Neuronal stem cell (in vitro differentiated cells): Measurements from ENCODE around the gene C7.

Experiments used
- DNase-seq: peaks from one replicate; pipeline ENCODE4 v3.0.0-alpha.2; 2013; ENCODE audit warnings: low spot score
- H2AFZ ChIP-seq: one replicate; pipeline ENCODE4 v1.6.1; 2013; ENCODE audit warnings: mild to moderate bottlenecking, low read length, inconsistent platforms
- H2AK5ac ChIP-seq: 2 replicates; pipeline ENCODE4 v1.6.1; 2013; ENCODE audit warnings: low read depth, mild to moderate bottlenecking, inconsistent platforms, low read length, moderate library complexity, mixed read lengths
- H2BK120ac ChIP-seq: 2 replicates; pipeline ENCODE4 v1.6.1; 2013; ENCODE audit warnings: low read depth, mild to moderate bottlenecking, inconsistent platforms, low read length, moderate library complexity, mixed read lengths
- H2BK12ac ChIP-seq: one replicate; pipeline ENCODE4 v1.6.1; 2013; ENCODE audit warnings: low read length, inconsistent platforms
- H2BK15ac ChIP-seq: 2 replicates; pipeline ENCODE4 v1.6.1; 2013; ENCODE audit warnings: mild to moderate bottlenecking, low read length, inconsistent platforms, mixed read lengths
- H2BK5ac ChIP-seq: one replicate; pipeline ENCODE4 v1.6.1; 2013; ENCODE audit warnings: inconsistent platforms, mild to moderate bottlenecking, low read length, moderate library complexity
- H3K14ac ChIP-seq: one replicate; pipeline ENCODE4 v1.6.1; 2013; ENCODE audit warnings: low read length, inconsistent platforms
- H3K18ac ChIP-seq: 2 replicates; pipeline ENCODE4 v1.6.1; 2013; ENCODE audit warnings: low read length, inconsistent platforms
- H3K23ac ChIP-seq: 2 replicates; pipeline ENCODE4 v1.6.1; 2013; ENCODE audit warnings: low read depth, mild to moderate bottlenecking, mixed read lengths, low read length, inconsistent platforms; ENCODE audit not compliant: poor library complexity
- H3K27ac ChIP-seq: replicated peaks from 3 replicates; pipeline ENCODE4 v1.5.1; 2013; ENCODE audit warnings: low read length, inconsistent platforms
- H3K27me3 ChIP-seq, 3 experiments: 2 replicates each; pipeline ENCODE4 v1.6.1; 2013; ENCODE audit warnings: low read length in 3 of 3, mild to moderate bottlenecking in 2 of 3, inconsistent platforms in 1 of 3, low read depth in 1 of 3, mixed read lengths in 1 of 3, moderate library complexity in 1 of 3; ENCODE audit not compliant: control insufficient read depth in 3 of 3, insufficient read depth in 3 of 3
- H3K36me3 ChIP-seq, 2 donors: replicated peaks in 1 of 2; 2 replicates each; pipeline ENCODE4 v1.6.1; 2013; ENCODE audit warnings: low read length in 2 of 2; ENCODE audit not compliant: control insufficient read depth in 2 of 2, insufficient read depth in 2 of 2
- H3K4ac ChIP-seq: 2 replicates; pipeline ENCODE4 v1.6.1; 2013; ENCODE audit warnings: inconsistent platforms, mild to moderate bottlenecking, low read length, moderate library complexity
- H3K4me1 ChIP-seq, 2 donors: 1 replicate in 1 of 2; 2 replicates in 1 of 2; pipeline ENCODE4 v1.6.1; 2013; ENCODE audit warnings: low read length in 2 of 2, low read depth in 1 of 2; ENCODE audit not compliant: control insufficient read depth in 2 of 2, insufficient read depth in 1 of 2
- H3K4me2 ChIP-seq: one replicate; pipeline ENCODE4 v1.6.1; 2013; ENCODE audit warnings: mild to moderate bottlenecking, low read length, inconsistent platforms; ENCODE audit not compliant: insufficient read depth, poor library complexity, severe bottlenecking
- H3K4me3 ChIP-seq, 2 donors: 2 replicates each; pipeline ENCODE4 v1.5.1; 2013; ENCODE audit warnings: low read length in 2 of 2, mild to moderate bottlenecking in 2 of 2, inconsistent platforms in 1 of 2, moderate library complexity in 1 of 2
- H3K79me1 ChIP-seq: one replicate; pipeline ENCODE4 v1.6.1; 2013; ENCODE audit warnings: low read depth, mild to moderate bottlenecking, inconsistent platforms, low read length, moderate library complexity
- H3K9ac ChIP-seq: one replicate; pipeline ENCODE4 v1.6.1; 2013; ENCODE audit warnings: mild to moderate bottlenecking, low read depth, low read length, inconsistent platforms; ENCODE audit not compliant: poor library complexity
- H3K9me3 ChIP-seq, 2 donors: replicated peaks in 1 of 2; 2 replicates each; pipeline versions ENCODE3 to v1.6.1; 2013; ENCODE audit warnings: low read length in 2 of 2, mild to moderate bottlenecking in 2 of 2, inconsistent platforms in 1 of 2, low read depth in 1 of 2, mixed read lengths in 1 of 2, moderate library complexity in 1 of 2; ENCODE audit not compliant: control insufficient read depth in 2 of 2, insufficient read depth in 1 of 2
- H4K8ac ChIP-seq: one replicate; pipeline ENCODE4 v1.6.1; 2013; ENCODE audit warnings: low read depth, mild to moderate bottlenecking, inconsistent platforms, low read length, moderate library complexity
- H4K91ac ChIP-seq: one replicate; pipeline ENCODE4 v1.6.1; 2013; ENCODE audit warnings: low read length, low read depth, mild to moderate bottlenecking, inconsistent platforms; ENCODE audit not compliant: poor library complexity
- WGBS, 2 donors: extraction: QIAGEN DNeasy Blood & Tissue Kit; methylation state at CpG; one replicate each; pipeline ENCODE4 v1.1.7; 2013; ENCODE audit warnings: missing lambda C conversion rate in 2 of 2, mixed read lengths in 1 of 2; ENCODE audit not compliant: insufficient read length in 2 of 2, insufficient replicate concordance in 1 of 2; ENCODE audit errors: extremely low coverage in 2 of 2; 5-methylcytosine and 5-hydroxymethylcytosine counted together

C7 gene

DNA sequence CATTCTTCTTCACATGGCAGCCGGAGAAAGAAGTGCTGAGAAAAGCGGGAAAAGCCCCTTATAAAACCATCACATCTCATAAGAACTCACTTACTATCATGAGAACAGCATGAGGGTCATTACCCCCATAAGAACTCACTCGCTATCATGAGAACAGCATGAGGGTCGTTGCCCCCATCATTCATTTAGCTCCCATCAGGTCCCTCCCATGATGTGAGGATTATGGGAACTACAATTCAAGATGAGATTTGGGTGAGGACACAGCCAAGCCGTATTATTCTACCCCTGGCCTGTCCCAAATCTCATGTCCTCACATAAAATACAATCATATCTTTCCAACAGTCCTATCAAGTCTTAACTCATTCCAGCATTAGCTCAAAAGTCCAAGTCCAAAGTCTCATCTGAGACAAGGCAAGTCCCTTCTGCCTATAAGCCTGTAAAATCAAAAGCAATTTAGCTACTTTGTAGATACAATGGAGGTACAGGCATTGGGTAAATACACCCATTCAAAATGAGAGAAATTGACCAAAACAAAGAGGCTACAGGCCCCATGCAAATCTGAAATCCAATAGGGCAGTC lies 82.8 kb downstream of the C7 start:
- no peak overlapping the region for H3K4ac ChIP-seq
- no peaks in the 10 kb centered on the region for H3K27me3 ChIP-seq
- no peaks in the 10 kb centered on the region for H3K79me1 ChIP-seq
- H4K91ac ChIP-seq, result no peak overlapping the region
- H2BK12ac ChIP-seq, result no peak overlapping the region
- no peak overlapping the region for H3K4me3 ChIP-seq
- no peak overlapping the region for H2AFZ ChIP-seq
- H3K14ac ChIP-seq, result no peak overlapping the region
- H2AK5ac ChIP-seq, result no peak overlapping the region
- no peak overlapping the region for H2BK120ac ChIP-seq
- DNase-seq, result no peak
- H3K27ac ChIP-seq, result no peak overlapping the region
- H3K4me1 ChIP-seq, result no peaks in the 10 kb centered on the region
- no peak overlapping the region for H3K23ac ChIP-seq
- H4K8ac ChIP-seq, result no peak overlapping the region
- no peak overlapping the region for H3K4me2 ChIP-seq
- H2BK5ac ChIP-seq, result no peak overlapping the region
- no peak overlapping the region for H3K18ac ChIP-seq
- no peaks in the 10 kb centered on the region for H3K9me3 ChIP-seq
- H2BK15ac ChIP-seq, result no peak overlapping the region
- H3K36me3 ChIP-seq, result no peaks in the 10 kb centered on the region
- no peak overlapping the region for H3K9ac ChIP-seq
- no CpG with 5 or more reads among the region's 5 CpGs for WGBS, 2 donors

DNA sequence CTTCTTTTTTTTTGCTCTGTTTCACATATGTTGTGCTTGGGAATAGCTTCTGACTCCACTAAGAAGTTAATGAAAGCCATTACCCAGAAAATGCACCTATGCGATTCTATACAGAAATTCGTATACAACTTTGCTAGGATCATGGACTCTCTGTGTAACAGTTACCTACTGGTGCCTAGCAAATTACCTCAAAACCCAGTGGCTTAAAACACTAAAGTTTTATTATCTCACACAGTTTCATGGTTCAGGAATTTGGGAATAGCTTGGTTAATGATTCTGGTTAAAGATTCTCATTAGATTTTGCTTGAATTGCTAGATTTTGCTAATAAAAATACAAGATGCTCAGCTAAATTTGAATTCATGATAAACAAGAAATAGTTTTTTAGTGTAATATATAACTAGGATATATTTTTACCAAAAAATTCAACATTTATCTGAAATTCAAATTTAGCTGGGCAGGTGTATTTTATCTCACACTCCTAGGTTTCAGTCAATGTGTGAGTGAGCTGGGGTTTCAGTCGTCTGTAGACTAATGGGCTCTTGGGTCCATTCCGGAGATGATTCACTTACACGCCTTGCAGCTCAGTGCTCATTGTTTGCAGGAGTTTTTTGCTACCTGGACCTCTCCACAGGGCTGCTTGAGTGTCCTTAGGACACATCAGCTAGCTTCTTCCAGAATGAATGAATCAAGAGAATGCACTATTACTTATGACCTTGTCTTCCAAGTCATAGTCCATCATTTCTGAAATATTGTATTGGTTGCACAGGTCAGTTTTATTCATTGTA lies 86.7 kb downstream of the C7 start:
- H3K27ac ChIP-seq, result no peak overlapping the region
- no peak for DNase-seq
- no peak overlapping the region for H3K23ac ChIP-seq
- no peaks in the 10 kb centered on the region for H3K79me1 ChIP-seq
- H3K4ac ChIP-seq, result no peak overlapping the region
- H3K27me3 ChIP-seq, result no peaks in the 10 kb centered on the region
- no peak overlapping the region for H2BK15ac ChIP-seq
- H2BK120ac ChIP-seq, result no peak overlapping the region
- no peaks in the 10 kb centered on the region for H3K9me3 ChIP-seq
- H3K18ac ChIP-seq, result no peak overlapping the region
- H2AK5ac ChIP-seq, result no peak overlapping the region
- no peak overlapping the region for H3K14ac ChIP-seq
- no peak overlapping the region for H3K4me2 ChIP-seq
- whole genome bisulfite sequencing, 2 donors, result no CpG with 5 or more reads among the region's 5 CpGs
- no peak overlapping the region for H2BK12ac ChIP-seq
- no peak overlapping the region for H4K91ac ChIP-seq
- H3K4me3 ChIP-seq, result no peak overlapping the region
- H3K4me1 ChIP-seq, result no peaks in the 10 kb centered on the region
- no peak overlapping the region for H2AFZ ChIP-seq
- no peak overlapping the region for H4K8ac ChIP-seq
- no peaks in the 10 kb centered on the region for H3K36me3 ChIP-seq
- no peak overlapping the region for H3K9ac ChIP-seq
- H2BK5ac ChIP-seq, result no peak overlapping the region

DNA sequence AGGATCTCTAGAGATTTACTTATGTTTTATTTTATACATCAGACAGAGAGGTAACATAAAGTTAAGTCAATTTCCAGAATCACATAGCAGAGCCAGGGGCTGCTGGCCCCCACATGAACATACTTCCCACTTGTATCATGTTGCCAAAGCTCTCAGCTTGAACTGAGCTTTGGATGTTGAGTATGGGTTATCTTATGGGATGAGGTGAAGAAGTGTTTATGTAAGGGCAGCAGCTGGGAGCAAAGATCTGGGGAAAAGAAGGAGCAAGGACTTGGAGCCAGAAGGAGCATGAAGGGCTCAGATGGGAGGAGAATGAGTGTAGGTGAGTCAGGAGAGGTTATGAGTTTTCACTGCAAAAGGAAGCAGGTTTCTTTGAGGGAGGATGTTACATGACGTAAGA lies 89.8 kb downstream of the C7 start:
- Histone ChIP-seq H3K79me1 (no peaks in the 10 kb centered on the region), H3K14ac (no peak overlapping the region), H2BK120ac (no peak overlapping the region), H3K9me3 (no peaks in the 10 kb centered on the region), H2BK15ac (no peak overlapping the region), H2AFZ (no peak overlapping the region), H3K4me1 (no peaks in the 10 kb centered on the region), H3K23ac (no peak overlapping the region), H3K36me3 (no peaks in the 10 kb centered on the region), H4K91ac (no peak overlapping the region), H3K27ac (no peak overlapping the region), H3K18ac (no peak overlapping the region), H3K9ac (no peak overlapping the region), H3K27me3 (no peaks in the 10 kb centered on the region), H3K4me3 (no peak overlapping the region), H2BK5ac (no peak overlapping the region), H2AK5ac (no peak overlapping the region), H3K4me2 (no peak overlapping the region), H4K8ac (no peak overlapping the region), H2BK12ac (no peak overlapping the region), H3K4ac (no peak overlapping the region)
- WGBS, 2 donors, result no CpG with 5 or more reads among the region's 1 CpG
- no peak for DNase-seq

DNA sequence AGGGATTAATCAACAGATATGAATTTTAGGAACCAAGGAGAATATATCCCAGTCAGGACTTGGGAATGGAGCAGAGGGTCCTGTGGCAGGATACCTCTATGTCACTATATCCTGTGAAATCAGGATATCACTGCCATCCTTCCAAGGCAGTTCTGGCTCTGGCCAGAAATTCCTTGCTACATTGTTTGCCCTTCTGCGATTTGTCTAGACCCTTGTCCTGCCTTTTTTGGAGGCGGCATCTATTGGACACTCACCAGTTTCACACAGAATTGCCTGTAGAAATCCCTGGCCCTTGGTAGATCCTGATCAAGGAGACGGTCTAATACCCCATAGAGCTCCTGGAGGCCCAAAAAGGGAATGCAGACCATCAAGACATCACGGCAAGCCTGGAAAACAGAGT lies 90.7 kb downstream of the C7 start:
- no peak overlapping the region for H3K4ac ChIP-seq
- H2BK5ac ChIP-seq, result no peak overlapping the region
- H3K4me2 ChIP-seq, result no peak overlapping the region
- H3K4me1 ChIP-seq, result no peaks in the 10 kb centered on the region
- no peak for DNase-seq
- H3K4me3 ChIP-seq, result no peak overlapping the region
- H3K23ac ChIP-seq, result no peak overlapping the region
- H3K27me3 ChIP-seq, result no peaks in the 10 kb centered on the region
- WGBS, 2 donors, result no CpG with 5 or more reads among the region's 4 CpGs
- no peak overlapping the region for H3K18ac ChIP-seq
- no peaks in the 10 kb centered on the region for H3K79me1 ChIP-seq
- no peak overlapping the region for H3K27ac ChIP-seq
- H2AFZ ChIP-seq, result no peak overlapping the region
- peaks cover 0 to 2% of the 10 kb centered on the region in 2 donors for H3K9me3 ChIP-seq
- H2BK120ac ChIP-seq, result no peak overlapping the region
- no peak overlapping the region for H4K91ac ChIP-seq
- H3K36me3 ChIP-seq, result no peaks in the 10 kb centered on the region
- no peak overlapping the region for H2AK5ac ChIP-seq
- H2BK12ac ChIP-seq, result no peak overlapping the region
- no peak overlapping the region for H4K8ac ChIP-seq
- no peak overlapping the region for H3K14ac ChIP-seq
- H2BK15ac ChIP-seq, result no peak overlapping the region
- H3K9ac ChIP-seq, result no peak overlapping the region
